Measurements from ENCODE around the gene CACNA1B.
"Not testable (repeated sequence)": the region's sequence is repeated elsewhere in the genome, so short reads cannot be mapped to it uniquely, and the experiment has no call there.

Gene CACNA1B

DNA sequence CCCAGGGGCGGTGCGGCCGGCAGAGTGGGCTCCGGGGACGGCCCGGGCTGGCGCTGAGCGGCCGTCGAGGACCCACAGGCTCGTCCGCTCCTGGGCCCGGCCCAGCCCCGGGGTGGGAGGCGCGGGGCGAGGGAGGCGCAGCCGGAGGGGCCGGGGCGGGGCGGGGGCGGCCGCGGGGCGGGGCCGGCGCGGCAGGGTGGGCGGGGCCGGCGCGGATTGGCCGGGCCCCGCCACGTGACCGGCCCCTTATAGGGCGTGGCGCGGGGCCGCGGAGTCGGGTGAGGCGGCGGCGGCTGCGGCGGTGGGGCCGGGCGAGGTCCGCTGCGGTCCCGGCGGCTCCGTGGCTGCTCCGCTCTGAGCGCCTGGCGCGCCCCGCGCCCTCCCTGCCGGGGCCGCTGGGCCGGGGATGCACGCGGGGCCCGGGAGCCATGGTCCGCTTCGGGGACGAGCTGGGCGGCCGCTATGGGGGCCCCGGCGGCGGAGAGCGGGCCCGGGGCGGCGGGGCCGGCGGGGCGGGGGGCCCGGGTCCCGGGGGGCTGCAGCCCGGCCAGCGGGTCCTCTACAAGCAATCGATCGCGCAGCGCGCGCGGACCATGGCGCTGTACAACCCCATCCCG lies at the start of gene CACNA1B:
Gene CACNA1B (plus strand): TSS at position 277 of the 617 bp plus-strand sequence. CDS start 152 bp downstream, at position 429.
- not testable (repeated sequence) for DNase-seq (ENCODE audit: low spot score)

DNA sequence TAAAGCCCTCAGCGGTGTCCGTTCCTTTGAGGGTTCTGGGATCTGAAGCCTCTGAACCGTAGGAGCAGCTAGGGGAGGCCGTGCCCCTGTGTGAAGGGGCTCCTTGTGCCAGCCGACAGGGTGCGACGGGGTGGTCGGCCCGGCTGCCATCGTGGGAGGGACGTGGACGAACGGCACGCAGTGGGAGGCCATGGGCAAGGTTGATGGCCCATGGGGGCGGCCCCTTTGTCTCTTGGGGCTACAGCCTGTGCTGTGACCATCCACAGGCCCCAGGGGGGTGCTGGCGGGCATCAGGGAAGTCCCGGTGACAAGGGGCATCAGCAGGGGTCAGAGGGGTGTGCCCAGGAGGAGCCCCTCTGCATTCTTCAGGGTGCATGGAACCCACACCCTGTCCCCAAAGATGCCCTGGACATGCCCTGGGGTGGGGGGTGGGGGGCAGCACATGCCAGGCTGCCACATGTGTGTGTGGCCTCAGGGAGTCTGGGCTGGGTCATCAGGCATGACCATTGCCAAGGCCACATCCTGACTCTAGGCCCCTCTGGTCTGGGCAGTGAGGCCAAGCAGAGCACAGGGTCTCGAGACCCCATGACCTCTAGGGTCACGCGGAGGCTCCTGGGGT lies 49.6 kb upstream of the CACNA1B start:
- no peak for DNase-seq (ENCODE audit: low spot score)

DNA sequence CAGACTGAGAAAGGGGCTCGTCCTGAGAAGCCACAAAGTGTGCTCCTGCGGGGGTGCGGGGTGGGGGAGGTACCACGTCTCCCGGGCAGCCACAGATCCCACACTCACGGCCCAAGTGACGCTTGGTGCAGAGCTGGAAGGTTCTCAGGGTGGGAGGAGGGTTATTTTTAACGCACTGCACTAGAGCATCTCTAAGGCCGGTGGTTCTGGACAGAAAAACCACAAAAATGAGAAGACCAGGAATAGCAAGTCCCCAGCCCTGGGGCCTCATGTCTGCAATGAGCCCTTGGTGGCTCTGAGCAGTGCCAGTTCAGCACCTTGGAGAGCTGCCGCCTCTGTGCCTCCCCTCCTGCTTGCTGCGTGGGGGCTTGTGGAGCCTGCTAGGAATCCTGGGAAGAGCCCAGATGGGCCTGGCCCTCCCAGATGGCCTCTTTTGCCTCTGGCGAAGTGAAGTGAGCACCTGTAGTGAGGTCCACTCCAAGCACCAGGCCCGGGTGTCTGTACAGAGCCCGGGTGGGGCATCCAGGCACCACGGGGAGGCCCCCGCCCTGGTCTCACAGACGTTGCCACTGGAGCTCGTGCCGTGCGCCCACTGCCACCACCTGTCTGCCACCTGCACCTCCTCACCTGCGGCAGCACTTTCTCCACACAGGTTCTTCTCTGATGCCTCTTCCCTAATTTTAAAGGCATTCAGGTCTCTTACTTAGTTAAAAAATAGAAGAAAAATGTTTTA lies 48.9 kb upstream of the CACNA1B start:
- no peak for DNase-seq (ENCODE audit: low spot score)

DNA sequence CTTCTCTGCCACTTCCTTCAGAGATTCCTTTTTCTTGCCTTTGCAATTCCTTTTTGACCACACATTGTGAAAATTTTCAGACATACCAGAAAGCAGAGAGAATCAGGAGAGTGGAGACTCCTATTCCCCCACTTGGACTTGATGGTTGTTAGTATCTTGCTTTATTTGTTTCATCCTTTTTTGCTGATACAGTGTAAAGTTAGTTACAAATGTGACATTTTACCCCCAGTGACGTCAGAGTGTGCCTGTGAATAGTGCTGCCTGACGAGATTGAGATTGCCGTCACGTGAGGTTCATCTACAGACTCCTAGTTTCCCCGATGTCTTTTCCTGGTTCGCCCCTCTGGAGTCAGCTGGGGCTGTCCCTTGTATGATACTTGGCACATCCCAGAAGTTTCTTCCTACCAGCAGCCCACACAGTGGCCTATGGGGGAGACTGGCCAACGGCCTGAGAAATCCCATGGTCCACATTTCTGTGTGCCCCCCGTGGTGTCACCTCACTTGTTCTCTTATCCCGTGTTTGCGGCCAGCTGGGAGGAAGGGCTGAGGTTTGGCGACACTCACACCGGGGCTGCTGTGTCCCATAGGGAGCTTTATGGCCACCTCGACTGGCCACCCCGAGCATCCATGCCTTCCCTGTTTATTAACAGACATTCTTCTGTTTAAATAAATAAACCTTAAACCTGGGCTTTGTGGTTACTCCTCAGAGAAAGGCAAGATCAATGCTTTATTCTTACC lies 48.2 kb upstream of the CACNA1B start:
- DNase-seq (ENCODE audit: low spot score) = no peak

DNA sequence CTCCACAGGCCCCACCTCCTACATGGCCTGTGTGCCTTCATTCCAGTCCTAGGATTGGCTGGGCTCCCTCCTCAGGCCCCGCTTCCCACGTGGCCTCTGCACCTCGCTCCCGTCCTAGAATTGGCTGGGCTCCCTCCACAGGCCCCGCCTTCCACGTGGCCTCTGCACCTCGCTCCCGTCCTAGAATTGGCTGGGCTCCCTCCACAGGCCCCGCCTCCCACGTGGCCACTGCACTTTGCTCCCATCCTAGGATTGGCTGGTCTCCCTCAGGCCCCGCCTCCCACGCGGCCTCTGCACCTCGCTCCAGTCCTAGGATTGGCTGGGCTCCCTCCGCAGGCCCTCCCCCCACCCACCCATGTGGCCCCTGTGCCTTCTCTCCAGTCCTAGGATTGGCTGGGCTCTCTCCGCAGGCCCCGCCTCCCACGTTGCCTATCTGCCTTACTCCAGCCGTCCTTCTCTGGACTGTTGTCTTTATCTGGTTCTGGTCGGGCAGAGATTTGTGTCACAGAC lies 45.3 kb upstream of the CACNA1B start:
- DNase-seq (ENCODE audit: low spot score) = no peak

DNA sequence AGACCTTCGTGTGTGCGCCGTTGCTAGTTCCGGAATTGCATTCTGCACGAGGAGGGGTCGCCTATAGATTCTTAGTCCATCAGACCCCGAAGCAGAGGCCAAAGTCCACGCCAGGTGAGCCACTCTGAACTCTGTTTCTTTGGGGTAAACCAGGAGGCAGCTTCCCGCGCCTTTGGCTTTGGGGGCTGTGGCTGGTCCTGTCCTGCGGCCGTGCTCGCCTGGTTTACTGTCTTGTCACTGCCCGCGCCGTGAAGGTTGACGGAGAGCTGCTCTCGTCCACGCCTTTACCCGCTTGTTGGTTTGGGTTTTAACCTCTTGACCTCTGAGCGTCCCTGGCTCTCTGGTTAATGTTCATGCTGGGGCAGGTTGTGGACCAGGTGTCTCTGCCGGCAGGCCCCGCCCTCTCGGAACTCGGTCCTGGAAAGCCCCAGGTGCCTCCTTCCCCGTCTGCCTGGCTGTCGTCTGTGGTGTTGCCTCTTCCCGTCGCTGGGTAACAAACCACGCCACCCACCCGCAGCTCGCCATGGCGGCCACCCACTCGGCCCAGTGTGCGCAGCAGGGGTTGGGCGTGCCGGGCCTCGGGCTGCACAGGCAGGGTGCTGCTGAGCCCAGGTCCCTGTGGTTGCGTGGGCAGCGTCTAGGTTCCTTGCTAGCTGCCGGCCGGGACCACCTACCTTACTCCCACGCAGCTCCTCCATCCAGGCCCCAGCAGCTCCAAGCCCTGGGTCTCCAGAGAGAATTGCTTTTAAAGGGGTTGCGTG lies 44.6 kb upstream of the CACNA1B start:
- DNase-seq (ENCODE audit: low spot score) = no peak

DNA sequence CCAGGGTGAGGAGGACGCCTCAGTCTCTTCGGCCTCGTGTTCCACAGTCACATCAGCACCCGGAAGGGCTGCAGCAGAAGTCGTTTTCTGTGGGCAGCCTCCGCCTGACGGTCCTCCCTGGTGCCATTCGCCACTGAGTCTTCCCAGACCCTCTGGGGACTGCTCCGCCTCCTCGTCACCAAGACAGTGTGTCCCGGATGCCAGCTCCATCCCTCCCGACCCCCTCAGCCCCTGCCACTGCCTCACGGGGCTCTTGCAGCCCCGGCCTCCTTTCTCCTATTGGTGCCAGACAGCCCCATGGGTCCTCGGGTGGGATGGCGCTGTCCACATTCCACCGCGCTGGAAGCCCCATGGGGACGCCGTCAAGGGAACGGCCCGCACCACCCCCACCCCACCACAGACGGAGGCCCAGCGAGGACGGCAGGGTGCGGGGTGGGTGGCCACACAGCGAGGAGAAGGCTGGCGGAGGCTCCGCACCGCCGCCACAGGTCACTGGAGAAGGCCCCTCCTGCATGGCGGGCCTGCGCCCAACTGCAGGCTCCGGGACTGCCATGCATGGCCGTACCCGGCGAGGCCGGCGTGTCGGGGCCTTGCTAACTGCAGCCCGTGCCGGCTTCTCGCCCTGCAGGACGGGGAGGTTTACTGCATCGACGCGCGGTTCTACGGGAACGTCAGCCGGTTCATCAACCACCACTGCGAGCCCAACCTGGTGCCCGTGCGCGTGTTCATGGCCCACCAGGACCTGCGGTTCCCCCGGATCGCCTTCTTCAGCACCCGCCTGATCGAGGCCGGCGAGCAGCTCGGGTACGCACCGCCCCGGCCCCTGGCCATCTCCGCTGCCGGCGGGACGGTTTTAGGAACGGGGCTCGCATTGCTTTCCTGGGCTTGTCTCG lies 43.6 kb upstream of the CACNA1B start:
- no peak for DNase-seq (ENCODE audit: low spot score)

DNA sequence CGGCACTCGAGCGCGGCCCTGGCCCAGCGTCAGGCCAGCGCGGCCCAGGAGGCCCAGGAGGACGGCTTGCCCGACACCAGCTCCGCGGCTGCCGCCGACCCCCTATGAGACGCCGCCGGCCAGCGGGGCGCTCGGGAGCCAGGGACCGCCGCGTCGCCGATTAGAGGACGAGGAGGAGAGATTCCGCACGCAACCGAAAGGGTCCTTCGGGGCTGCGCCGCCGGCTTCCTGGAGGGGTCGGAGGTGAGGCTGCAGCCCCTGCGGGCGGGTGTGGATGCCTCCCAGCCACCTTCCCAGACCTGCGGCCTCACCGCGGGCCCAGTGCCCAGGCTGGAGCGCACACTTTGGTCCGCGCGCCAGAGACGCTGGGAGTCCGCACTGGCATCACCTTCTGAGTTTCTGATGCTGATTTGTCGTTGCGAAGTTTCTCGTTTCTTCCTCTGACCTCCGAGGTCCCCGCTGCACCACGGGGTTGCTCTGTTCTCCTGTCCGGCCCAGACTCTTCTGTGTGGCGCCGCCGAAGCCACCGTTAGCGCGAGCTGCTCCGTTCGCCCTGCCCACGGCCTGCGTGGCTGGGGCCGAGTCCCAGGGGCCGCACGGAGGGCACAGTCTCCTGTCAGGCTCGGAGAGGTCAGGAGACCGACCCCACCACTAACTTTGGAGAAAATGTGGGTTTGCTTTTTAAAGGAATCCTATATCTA lies 42.6 kb upstream of the CACNA1B start:
- no peak for DNase-seq (ENCODE audit: low spot score)

DNA sequence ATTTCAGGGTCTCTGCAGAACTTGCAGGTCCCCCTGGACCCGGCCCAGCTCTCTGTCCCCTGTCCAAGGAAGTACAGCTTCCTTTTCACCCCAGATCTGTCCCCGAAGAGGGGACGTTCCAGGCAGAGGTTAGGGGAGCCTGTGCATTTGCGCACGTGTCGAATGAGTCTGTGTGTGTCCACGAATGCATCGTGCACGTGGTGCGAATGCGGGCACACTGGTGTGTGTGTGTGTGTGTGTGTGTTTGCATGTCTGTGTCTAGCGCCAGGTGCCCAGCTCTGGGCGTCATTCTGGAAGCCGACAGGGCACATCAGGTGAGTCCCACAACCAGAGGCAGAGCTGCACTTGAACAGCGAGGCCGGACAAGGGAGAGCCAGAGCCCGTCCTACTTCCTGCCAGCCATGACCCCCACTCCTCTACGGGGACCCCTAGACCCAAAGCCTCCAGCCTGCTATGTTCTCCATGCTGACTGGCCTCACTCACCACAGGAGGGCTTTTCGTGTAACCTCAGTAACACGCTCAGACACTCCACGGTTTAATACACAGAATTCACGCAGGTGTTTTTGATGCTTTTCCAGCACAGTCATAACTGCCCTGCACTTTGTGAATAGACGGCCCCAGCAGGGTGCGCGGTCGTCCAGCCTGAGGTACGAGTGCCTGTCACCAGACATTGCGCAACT lies 41.3 kb upstream of the CACNA1B start:
- no peak for DNase-seq (ENCODE audit: low spot score)

DNA sequence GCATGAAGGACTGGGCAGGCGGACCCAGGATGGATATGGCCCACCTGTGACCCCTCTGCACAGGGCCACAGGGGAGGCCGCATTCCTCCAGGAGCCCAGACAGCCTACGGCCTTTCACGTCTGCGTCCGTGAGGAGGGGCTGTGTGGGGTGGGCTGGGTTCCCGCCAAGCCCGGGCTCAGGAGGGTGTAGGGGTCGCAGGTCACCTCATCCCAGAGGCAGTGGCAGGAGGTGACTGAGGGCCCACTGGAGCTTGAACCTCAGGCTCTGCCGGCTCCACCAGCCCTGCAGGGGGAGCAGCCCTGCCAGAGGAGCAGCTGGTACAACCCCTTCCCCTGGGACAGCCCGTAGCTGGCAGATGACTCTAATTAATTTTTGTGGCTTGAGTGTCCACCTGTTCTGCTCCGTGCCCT lies 40.7 kb upstream of the CACNA1B start:
- DNase-seq (ENCODE audit: low spot score) = no peak

DNA sequence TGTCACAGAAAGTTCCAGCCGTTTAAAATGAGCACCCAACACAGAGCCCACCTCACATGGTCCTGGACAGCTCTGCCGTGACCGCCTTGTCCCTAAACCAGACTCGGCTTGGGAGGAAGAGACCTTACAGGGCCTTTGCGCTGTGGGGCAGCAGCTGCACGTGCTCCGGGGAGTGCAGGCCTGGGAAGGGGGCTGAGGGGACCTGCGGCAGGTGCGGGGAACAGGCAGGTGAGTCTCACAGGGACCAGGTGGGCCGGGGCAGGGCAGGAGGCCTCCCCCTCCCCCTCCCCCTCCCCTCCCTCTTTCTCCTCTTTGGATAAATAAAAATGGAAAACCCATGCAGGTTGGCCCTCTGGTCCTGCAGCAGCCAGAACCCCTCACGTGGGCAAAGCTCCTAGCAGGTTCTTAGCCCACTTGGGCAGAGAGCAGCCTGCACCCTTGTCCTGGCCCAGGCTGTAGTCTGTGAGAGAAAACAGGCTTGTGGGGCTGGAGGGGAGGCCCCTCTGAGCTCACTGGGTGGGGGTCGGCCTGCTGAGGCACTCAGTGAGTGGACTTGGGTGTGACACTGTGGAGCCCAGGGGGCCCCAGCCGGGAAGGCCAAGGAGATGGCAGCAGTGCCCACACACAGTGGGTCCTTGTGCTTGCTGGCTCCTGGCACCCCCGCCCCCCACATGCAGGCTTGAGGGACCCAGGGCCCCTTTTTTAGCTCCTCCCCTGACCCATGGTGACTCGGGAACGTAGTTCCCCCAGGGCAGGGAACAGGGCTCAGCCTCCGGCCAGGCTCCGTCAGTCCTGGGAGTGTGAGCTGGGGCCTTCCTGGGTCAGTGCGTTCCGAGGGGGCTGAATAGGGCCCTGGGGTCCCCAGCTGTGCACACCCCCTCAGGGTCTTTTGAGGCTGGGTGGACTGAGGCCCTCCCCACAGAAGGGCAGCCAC lies 40.0 kb upstream of the CACNA1B start:
- DNase-seq (ENCODE audit: low spot score) = no peak

DNA sequence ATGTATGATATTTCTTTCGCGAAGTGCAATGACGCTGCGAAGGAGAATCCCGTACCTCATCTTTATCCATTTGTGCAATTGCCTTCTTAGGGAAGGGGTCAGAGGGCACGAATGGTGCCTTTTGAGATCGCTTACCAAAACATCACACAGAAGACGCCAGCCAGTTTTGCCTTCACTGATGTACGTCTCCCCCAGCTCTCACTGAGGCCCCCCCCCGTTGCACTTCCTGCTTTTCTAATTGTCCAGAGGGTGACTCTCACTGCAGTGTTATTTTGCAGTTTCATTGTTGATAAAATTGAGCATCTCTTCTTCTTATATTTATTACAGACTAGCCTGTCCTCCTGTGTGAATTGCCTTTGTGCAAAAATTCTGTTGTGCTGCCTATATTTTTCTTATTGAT lies 39.0 kb upstream of the CACNA1B start:
- DNase-seq (ENCODE audit: low spot score) = no peak

DNA sequence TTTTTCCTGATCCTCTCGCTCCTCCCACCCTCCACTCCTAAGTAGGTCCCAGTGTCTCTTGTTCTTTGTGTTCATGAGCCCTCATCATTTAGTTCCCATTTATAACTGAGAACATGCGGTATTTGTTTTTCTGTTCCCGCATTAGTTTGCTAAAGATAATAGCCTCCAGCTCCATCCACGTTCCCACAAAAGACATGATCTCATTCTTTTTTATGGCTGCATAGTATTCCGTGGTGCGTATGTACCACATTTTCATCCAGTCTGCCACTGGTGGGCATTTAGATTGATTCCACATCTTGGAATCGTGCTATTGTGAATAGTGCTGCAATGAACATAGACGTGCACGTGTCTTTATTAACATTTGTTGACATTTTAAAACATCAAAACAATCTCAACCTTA lies 34.2 kb upstream of the CACNA1B start:
- DNase-seq (ENCODE audit: low spot score) = no peak

DNA sequence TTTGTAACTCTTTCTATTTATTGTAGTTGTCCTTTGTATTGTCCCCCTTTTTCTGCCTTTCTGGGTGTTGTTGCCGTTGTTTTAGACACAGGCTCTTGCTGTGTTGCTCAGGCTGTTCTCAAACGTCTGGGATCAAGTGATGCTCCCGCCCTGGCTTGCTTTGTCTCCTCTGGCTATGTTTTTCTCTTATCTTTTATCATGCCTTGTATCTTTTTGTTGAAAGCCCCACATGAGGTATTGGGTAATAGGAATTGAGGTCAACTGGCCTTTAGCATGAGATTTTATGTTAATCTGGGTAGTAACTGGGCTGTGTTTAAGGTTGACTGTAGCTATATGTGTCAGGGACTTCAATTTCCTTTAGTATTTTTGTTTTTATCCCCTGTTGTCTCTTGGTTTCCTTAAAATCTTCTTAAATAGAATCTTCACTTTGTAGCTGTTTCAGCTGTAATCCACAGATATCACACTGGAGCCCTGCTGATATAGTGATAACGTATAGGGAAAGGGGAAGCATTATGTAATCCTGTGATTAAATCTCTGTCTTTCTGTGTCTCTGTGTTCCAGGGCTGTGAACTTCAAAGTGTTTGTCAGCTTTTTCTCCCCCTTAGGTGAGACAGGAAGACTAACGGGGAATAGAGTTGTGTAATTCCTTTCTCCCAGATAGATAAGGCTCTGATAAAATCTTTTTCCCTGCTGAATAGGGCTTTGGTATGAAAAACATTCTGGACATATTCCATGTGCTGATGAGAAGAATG lies 25.9 kb upstream of the CACNA1B start:
- no peak for DNase-seq (ENCODE audit: low spot score)

DNA sequence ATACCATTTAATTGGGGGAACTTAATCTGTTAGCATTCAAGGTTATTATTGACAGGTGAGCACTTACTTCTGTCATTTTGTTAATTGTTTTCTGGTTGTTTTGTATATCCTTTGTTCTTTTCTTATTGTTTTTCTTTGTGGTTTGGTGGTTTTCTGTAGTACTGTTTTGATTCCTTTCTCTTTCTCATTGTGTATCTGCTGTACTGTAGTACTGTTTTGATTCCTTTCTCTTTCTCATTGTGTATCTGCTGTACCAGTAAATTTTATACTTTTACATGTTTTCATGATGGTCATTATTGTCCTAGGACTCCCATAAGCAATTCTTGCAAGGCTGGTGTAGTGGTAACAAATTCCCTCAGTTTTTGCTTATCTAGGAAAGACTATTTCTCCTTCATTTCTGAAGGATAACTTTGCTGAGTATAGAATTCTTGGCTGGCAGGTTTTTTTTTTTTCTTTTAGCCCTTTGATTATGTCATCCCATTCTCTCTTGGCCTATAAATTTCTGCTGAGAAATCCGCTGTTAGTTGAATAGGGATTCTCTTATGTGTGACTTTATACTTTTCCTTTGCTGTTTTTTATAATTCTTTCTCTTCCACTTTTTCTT lies 24.1 kb upstream of the CACNA1B start:
- no peak for DNase-seq (ENCODE audit: low spot score)

DNA sequence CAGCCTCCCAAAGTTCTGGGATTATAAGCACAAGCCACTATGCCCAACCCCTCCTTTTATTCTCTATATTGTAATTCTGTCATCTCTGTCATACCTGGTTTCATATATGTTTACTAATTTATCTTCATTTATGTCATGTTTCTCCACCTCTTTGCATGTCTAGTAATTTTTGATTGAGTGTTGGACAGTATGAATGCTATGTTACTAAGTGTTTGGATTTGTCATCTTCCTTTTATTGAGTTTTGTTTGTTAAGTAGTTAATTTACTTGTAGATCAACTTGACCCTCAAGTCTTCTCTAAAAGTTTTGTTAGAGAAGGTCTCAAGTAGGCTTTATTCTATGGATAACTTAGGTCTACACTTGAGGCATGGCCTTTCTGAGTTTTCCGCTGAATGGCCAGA lies 17.2 kb upstream of the CACNA1B start:
- DNase-seq (ENCODE audit: low spot score) = no peak

DNA sequence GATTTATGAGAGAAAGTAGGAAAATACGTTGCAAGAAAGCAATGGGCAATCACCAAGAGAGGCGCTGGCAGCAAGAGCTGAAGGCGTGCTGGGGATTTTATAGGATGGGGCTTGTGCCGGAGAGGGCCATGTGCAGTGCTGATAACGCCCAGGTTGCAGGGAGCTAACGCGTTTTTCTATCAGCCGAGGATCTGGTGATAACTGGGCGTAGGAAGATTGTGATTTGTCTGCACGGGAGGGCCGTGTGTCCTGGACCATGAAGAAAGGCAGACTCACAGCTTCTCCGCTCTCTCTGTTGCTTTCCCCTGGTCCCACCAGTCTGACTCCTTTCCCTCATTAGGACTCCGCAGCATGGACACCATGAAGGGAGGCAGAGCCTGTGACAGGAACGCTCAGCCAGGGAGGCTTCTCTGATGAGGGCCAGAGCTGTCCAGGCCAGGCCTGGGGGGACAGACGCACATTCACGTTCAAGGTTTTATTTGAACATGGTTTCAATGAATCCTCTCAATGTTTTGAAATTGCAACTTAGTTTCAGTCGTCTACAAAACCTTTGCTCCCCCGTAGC lies 11.9 kb upstream of the CACNA1B start:
- no peak for DNase-seq (ENCODE audit: low spot score)
